H1 (cell line): ENCODE measurements around the gene FXR1. TPM values are rescaled to one million over a fixed set of nuclear protein-coding genes. Genes with fewer than 3 reads are reported as not detected.

Experiments
- CTCF ChIA-PET: fragments of 300-600 bp; sonication (Branson Sonifier 250); formaldehyde crosslinking; loops from one replicate; lab custom pipeline; 2021; ENCODE audit not compliant: partially characterized antibody; lab: Charles Lee
- POLR2A ChIA-PET: fragments of 300-600 bp; sonication (Branson Sonifier 250); formaldehyde crosslinking; loops from one replicate; lab custom pipeline; 2021; ENCODE audit warnings: inconsistent platforms; ENCODE audit not compliant: partially characterized antibody; lab: Charles Lee
- DNase-seq, 2 experiments: peaks; one replicate each; pipeline versions ENCODE4 v3.0.0 to v3.0.0-alpha.2; 2010 to 2022; ENCODE audit warnings: low spot score in 2 of 2, low read depth in 1 of 2, mixed read lengths in 1 of 2
- FAIRE-seq: peaks from 2 replicates; lab custom pipeline; 2011; peaks lifted over from hg19 to GRCh38; lab: Jason Lieb, UNC
- H2AFZ ChIP-seq: 2 replicates; pipeline ENCODE4 v1.8.1; 2012; ENCODE audit warnings: low read length, inconsistent platforms
- H2AK5ac ChIP-seq: 2 replicates; pipeline ENCODE4 v1.6.1; 2013; ENCODE audit warnings: low read depth, low read length
- H2BK120ac ChIP-seq: replicated peaks from 2 replicates; pipeline ENCODE3; 2013; ENCODE audit warnings: low read depth, low read length, inconsistent platforms
- H2BK12ac ChIP-seq: 2 replicates; pipeline ENCODE4 v1.6.1; 2013; ENCODE audit warnings: low read depth, low read length
- H2BK15ac ChIP-seq: 2 replicates; pipeline ENCODE4 v1.6.1; 2013; ENCODE audit warnings: low read length
- H2BK20ac ChIP-seq: 2 replicates; pipeline ENCODE4 v1.6.1; 2013; ENCODE audit warnings: low read length
- H2BK5ac ChIP-seq: 2 replicates; pipeline ENCODE4 v1.6.1; 2013; ENCODE audit warnings: low read depth, low read length
- H3K14ac ChIP-seq: 2 replicates; pipeline ENCODE4 v1.6.1; 2013; ENCODE audit warnings: inconsistent platforms; ENCODE audit not compliant: insufficient read length
- H3K18ac ChIP-seq: 2 replicates; pipeline ENCODE4 v1.6.1; 2013; ENCODE audit warnings: low read length; ENCODE audit errors: extremely low read depth
- H3K23ac ChIP-seq: 2 replicates; pipeline ENCODE4 v1.6.1; 2013; ENCODE audit warnings: inconsistent platforms; ENCODE audit not compliant: insufficient read length
- H3K23me2 ChIP-seq: 2 replicates; pipeline ENCODE4 v1.6.1; 2013; ENCODE audit warnings: low read depth, low read length
- H3K27ac ChIP-seq: 2 replicates; pipeline ENCODE4 v1.6.1; 2011; ENCODE audit warnings: low read depth, low read length, inconsistent platforms
- H3K27me3 ChIP-seq, 4 experiments: replicated peaks in 1 of 4; 1 replicate in 1 of 4; 2 replicates in 3 of 4; pipeline versions ENCODE4 v1.6.1 to v1.8.1; 2011 to 2013; ENCODE audit warnings: low read length in 3 of 4, mild to moderate bottlenecking in 3 of 4, inconsistent platforms in 2 of 4, mixed read lengths in 2 of 4, moderate library complexity in 1 of 4; ENCODE audit not compliant: control insufficient read depth in 3 of 4, insufficient read depth in 3 of 4; ENCODE audit errors: extremely low read depth in 1 of 4
- H3K36me3 ChIP-seq, 4 experiments: 2 replicates each; pipeline versions ENCODE4 v1.6.1 to v1.8.1; 2011 to 2013; ENCODE audit warnings: mild to moderate bottlenecking in 4 of 4, low read length in 3 of 4, moderate library complexity in 2 of 4, control low read depth in 1 of 4, inconsistent platforms in 1 of 4; ENCODE audit not compliant: insufficient read depth in 4 of 4, control insufficient read depth in 2 of 4
- H3K4ac ChIP-seq: replicated peaks from 2 replicates; pipeline ENCODE3; 2013; ENCODE audit warnings: low read length, low read depth, mixed read lengths, inconsistent platforms; ENCODE audit not compliant: insufficient read length
- H3K4me1 ChIP-seq, 4 experiments: replicated peaks in 1 of 4; 1 replicate in 1 of 4; 2 replicates in 3 of 4; pipeline versions ENCODE4 v1.6.1 to v1.8.1; 2011 to 2013; ENCODE audit warnings: low read length in 3 of 4, inconsistent platforms in 2 of 4, mixed read lengths in 1 of 4; ENCODE audit not compliant: insufficient read depth in 4 of 4, control insufficient read depth in 3 of 4
- H3K4me2 ChIP-seq, 2 experiments: 2 replicates each; pipeline versions ENCODE4 v1.6.1 to v1.8.1; 2011 to 2013; ENCODE audit warnings: low read depth in 2 of 2, low read length in 2 of 2, control low read depth in 1 of 2, inconsistent platforms in 1 of 2, mild to moderate bottlenecking in 1 of 2; ENCODE audit not compliant: insufficient read depth in 1 of 2
- H3K4me3 ChIP-seq, 4 experiments: fragments of 200-600, 300-600 bp in 1 of 4; sonication (generic), shearing (Covaris generic), sonication (Bioruptor Twin) in 1 of 4; 2 replicates each; pipeline versions ENCODE4 v1.5.1 to v1.8.1; 2011 to 2016; ENCODE audit warnings: low read length in 4 of 4, low read depth in 3 of 4, control low read depth in 2 of 4, inconsistent platforms in 2 of 4, mild to moderate bottlenecking in 2 of 4, mixed read lengths in 1 of 4, moderate library complexity in 1 of 4; ENCODE audit not compliant: insufficient read depth in 2 of 4; ENCODE audit errors: extremely low read depth in 1 of 4
- H3K56ac ChIP-seq: replicated peaks from 2 replicates; pipeline ENCODE3; 2013; ENCODE audit warnings: low read depth, mild to moderate bottlenecking, mixed read lengths, low read length, inconsistent platforms; ENCODE audit not compliant: insufficient read length
- H3K79me1 ChIP-seq: 2 replicates; pipeline ENCODE4 v1.6.1; 2013; ENCODE audit warnings: low read depth, low read length, control low read depth
- H3K79me2 ChIP-seq, 2 experiments: 2 replicates each; pipeline versions ENCODE4 v1.6.1 to v1.8.1; 2012 to 2013; ENCODE audit warnings: low read length in 2 of 2, mild to moderate bottlenecking in 2 of 2, inconsistent platforms in 1 of 2; ENCODE audit not compliant: insufficient read depth in 2 of 2, control insufficient read depth in 1 of 2
- H3K9ac ChIP-seq, 4 experiments: replicated peaks in 1 of 4; 1 replicate in 1 of 4; 2 replicates in 3 of 4; pipeline versions ENCODE4 v1.6.1 to v1.8.1; 2011 to 2013; ENCODE audit warnings: low read depth in 3 of 4, low read length in 3 of 4, control low read depth in 2 of 4, mild to moderate bottlenecking in 2 of 4, moderate library complexity in 2 of 4, inconsistent platforms in 1 of 4; ENCODE audit errors: extremely low read depth in 1 of 4
- H3K9me3 ChIP-seq, 2 experiments: 2 replicates each; pipeline versions ENCODE4 v1.6.1 to v1.8.1; 2012 to 2013; ENCODE audit warnings: mild to moderate bottlenecking in 2 of 2, moderate library complexity in 2 of 2, control low read depth in 1 of 2, inconsistent platforms in 1 of 2, low read depth in 1 of 2, low read length in 1 of 2, mixed read lengths in 1 of 2; ENCODE audit not compliant: insufficient read depth in 2 of 2
- H4K20me1 ChIP-seq, 2 experiments: replicated peaks in 1 of 2; 2 replicates each; pipeline versions ENCODE3 to v1.8.1; 2011 to 2013; ENCODE audit warnings: inconsistent platforms in 2 of 2, low read length in 2 of 2, mild to moderate bottlenecking in 1 of 2; ENCODE audit not compliant: insufficient read depth in 2 of 2, control insufficient read depth in 1 of 2
- H4K5ac ChIP-seq: 2 replicates; pipeline ENCODE4 v1.6.1; 2013; ENCODE audit warnings: low read length, low read depth, mixed read lengths, inconsistent platforms; ENCODE audit not compliant: insufficient read length
- H4K8ac ChIP-seq: 2 replicates; pipeline ENCODE4 v1.8.0; 2013; ENCODE audit warnings: mild to moderate bottlenecking, moderate library complexity, low read length, inconsistent platforms; ENCODE audit not compliant: insufficient read depth; ENCODE audit errors: extremely low read depth
- H4K91ac ChIP-seq: replicated peaks from 2 replicates; pipeline ENCODE3; 2013; ENCODE audit warnings: low read length, mixed read lengths, inconsistent platforms; ENCODE audit not compliant: insufficient read length
- ASH2L ChIP-seq: fragments of 200-600, 300-600 bp; sonication (generic); IDR thresholded peaks from one replicate; pipeline ENCODE4 v1.7.1; 2017; ENCODE audit warnings: low read length
- CBX5 ChIP-seq: fragments of 300-800, 300-1000 bp; sonication (generic); IDR thresholded peaks from 2 replicates; pipeline ENCODE4 v1.7.1; 2016; ENCODE audit warnings: antibody characterized with exemption, low read length, low read depth
- CREB1 ChIP-seq: IDR thresholded peaks from 2 replicates; pipeline ENCODE4 v1.6.1; 2012; ENCODE audit warnings: inconsistent platforms
- GTF2F1 ChIP-seq: IDR thresholded peaks from 2 replicates; pipeline ENCODE4 v1.6.1; 2012; ENCODE audit warnings: low read depth, low read length, improper control_type of control experiment, borderline replicate concordance
- JUN ChIP-seq: IDR thresholded peaks from 2 replicates; pipeline ENCODE4 v1.6.1; 2011; ENCODE audit warnings: low read depth, mild to moderate bottlenecking, improper control_type of control experiment, low read length
- PHF8 ChIP-seq: fragments of 200-600 bp; sonication (generic); conservative IDR thresholded peaks from 2 replicates; pipeline ENCODE4 v1.7.1; 2012; ENCODE audit warnings: low read depth, mild to moderate bottlenecking, inconsistent platforms, low read length, moderate library complexity
- RXRA ChIP-seq: IDR thresholded peaks from 2 replicates; pipeline ENCODE4 v1.6.1; 2011; ENCODE audit warnings: low read depth, mild to moderate bottlenecking, low read length, moderate library complexity; ENCODE audit not compliant: insufficient read depth
- SIX5 ChIP-seq: IDR thresholded peaks from 2 replicates; pipeline ENCODE4 v1.6.1; 2011; ENCODE audit warnings: mild to moderate bottlenecking, low read depth, low read length
- SP1 ChIP-seq: IDR thresholded peaks from 2 replicates; pipeline ENCODE4 v1.6.1; 2011; ENCODE audit warnings: low read depth, low read length
- SP2 ChIP-seq: IDR thresholded peaks from 2 replicates; pipeline ENCODE4 v1.6.1; 2012; ENCODE audit warnings: mild to moderate bottlenecking, low read length, inconsistent platforms
- whole genome bisulfite sequencing, 2 experiments: shearing (Covaris generic) in 1 of 2; methylation state at CpG; one replicate each; pipeline versions ENCODE4 v1.1.6 to v1.1.7; 2013 to 2015; ENCODE audit warnings: low lambda C conversion rate in 2 of 2, mixed read lengths in 2 of 2, inconsistent platforms in 1 of 2, low coverage in 1 of 2, missing lambda C conversion rate in 1 of 2; ENCODE audit not compliant: insufficient replicate concordance in 2 of 2, insufficient coverage in 1 of 2, insufficient read length in 1 of 2; ENCODE audit errors: extremely low coverage in 1 of 2, missing lambda C conversion rate in 1 of 2; 5-methylcytosine and 5-hydroxymethylcytosine counted together
- polyA plus RNA-seq, 7 experiments: library from polyadenylated mRNA; depleted of rRNA in 3 of 7; stranded (reverse) in 5 of 7; unstranded in 2 of 7; fragments of >200 nt in 5 of 7; fragments of 200-250 nt in 2 of 7; gene quantifications; 1 replicate in 5 of 7; 2 replicates in 1 of 7; 4 replicates in 1 of 7; pipeline versions ENCODE4 v1.2.1 to v1.2.3, GENCODE V29; 2011 to 2013; ENCODE audit warnings: missing spikeins in 2 of 7, mixed read lengths in 2 of 7
- total RNA-seq: library from RNA; stranded (reverse); fragmentation: NEBNext Ultra II Directional; extraction: Animal tissue kit (Norgen Biotek cat#: 25700); gene quantifications from 2 replicates; pipeline ENCODE4 v1.2.1, GENCODE V29; 2021
- TF ChIP-seq, protein P1 (sequence below), 3 experiments: IDR thresholded peaks; 1 replicate in 2 of 3; 2 replicates in 1 of 3; pipeline versions ENCODE4 v1.5.1 to v1.6.1; 2011; ENCODE audit warnings: low read length in 3 of 3, mild to moderate bottlenecking in 3 of 3, inconsistent platforms in 2 of 3, low read depth in 1 of 3, moderate library complexity in 1 of 3; ENCODE audit not compliant: insufficient read depth in 1 of 3; ENCODE audit errors: control extremely low read depth in 1 of 3

Gene FXR1
- total and polyA plus RNA-seq, 2 of the 8 experiments (the other 6 are each of a cell fraction or from before 2014, with no cell fraction given) = 108 to 283 TPM

DNA sequence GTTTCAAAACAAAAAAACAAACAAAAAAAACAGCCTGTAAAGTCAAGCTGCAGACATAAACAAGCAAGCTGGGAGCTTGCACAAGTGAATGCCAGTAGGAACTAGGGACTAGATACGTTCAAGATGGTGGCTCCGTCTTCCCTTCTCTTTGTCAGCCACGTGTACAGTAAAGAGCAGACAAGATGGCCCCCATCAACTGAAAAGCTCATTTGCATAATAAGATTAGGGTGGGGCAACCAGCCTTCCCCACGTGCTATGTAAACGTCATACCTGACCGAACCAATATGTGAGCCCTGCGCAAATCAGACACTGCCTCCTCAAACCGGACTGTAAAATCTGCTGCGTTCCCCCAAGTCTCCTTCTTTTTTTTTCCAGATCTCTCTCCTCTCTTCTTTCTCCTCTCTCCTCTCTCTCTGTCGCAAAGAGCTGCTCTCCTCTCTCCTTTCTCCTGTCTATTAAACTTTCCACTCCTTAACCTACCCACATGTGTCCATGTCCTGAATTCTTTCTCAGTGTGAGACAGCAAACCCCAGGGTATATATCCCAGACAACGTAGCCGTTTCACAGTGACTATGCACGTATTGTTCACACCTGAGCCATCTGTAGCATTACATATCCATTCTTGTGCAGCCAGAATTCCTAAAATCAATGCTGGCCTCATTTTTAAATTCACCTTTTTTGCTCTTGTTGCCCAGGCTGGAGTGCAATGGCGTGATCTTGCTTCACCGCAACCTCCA is 31.2 kb upstream of the FXR1 start:
- no peak overlapping the region for H2BK120ac ChIP-seq
- ChIA-PET CTCF (interaction anchor here (0.7 kb wide), 1 partner anchor 1680 kb away, joined by 3 read pairs; no protein-coding TSS in a partner anchor), POLR2A (no interaction called here)
- H3K9me3 ChIP-seq = no peaks in the 10 kb centered on the region
- H2AFZ ChIP-seq = peak overlapping the region; percentile 78; the same call in 1 of the 2 replicates
- H3K4me3 ChIP-seq = no peak overlapping the region
- no peak overlapping the region for H4K5ac ChIP-seq
- H3K27ac ChIP-seq = no peak overlapping the region
- H3K36me3 ChIP-seq = no peaks in the 10 kb centered on the region
- H2BK5ac ChIP-seq = no peak overlapping the region
- H3K79me1 ChIP-seq = no peaks in the 10 kb centered on the region
- H4K20me1 ChIP-seq = no peaks in the 10 kb centered on the region
- no peak overlapping the region for H2BK12ac ChIP-seq
- H4K91ac ChIP-seq = no peak overlapping the region
- H3K14ac ChIP-seq = no peak overlapping the region
- H3K4ac ChIP-seq = no peak overlapping the region
- H3K23ac ChIP-seq = no peak overlapping the region
- no peaks in the 10 kb centered on the region for H3K4me1 ChIP-seq
- no peak for TF ChIP-seq SP1
- no peak for TF ChIP-seq JUN
- TF ChIP-seq CREB1 = no peak
- no peak for TF ChIP-seq ASH2L
- TF ChIP-seq SP2 = no peak
- TF ChIP-seq GTF2F1 = no peak
- no peak for TF ChIP-seq SIX5
- no peak for TF ChIP-seq PHF8
- TF ChIP-seq CBX5 = no peak
- TF ChIP-seq, protein P1, sequence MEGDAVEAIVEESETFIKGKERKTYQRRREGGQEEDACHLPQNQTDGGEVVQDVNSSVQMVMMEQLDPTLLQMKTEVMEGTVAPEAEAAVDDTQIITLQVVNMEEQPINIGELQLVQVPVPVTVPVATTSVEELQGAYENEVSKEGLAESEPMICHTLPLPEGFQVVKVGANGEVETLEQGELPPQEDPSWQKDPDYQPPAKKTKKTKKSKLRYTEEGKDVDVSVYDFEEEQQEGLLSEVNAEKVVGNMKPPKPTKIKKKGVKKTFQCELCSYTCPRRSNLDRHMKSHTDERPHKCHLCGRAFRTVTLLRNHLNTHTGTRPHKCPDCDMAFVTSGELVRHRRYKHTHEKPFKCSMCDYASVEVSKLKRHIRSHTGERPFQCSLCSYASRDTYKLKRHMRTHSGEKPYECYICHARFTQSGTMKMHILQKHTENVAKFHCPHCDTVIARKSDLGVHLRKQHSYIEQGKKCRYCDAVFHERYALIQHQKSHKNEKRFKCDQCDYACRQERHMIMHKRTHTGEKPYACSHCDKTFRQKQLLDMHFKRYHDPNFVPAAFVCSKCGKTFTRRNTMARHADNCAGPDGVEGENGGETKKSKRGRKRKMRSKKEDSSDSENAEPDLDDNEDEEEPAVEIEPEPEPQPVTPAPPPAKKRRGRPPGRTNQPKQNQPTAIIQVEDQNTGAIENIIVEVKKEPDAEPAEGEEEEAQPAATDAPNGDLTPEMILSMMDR (IDR thresholded peaks at IDR 0.05; ENCODE audit: control extremely low read depth in 1 of 3, insufficient read depth in 1 of 3, low read depth in 1 of 3, low read length in 3 of 3) = no peak
- no peak for TF ChIP-seq RXRA
- TF ChIP-seq, all 59 proteins: peak for 0
- H2BK15ac ChIP-seq = no peak overlapping the region
- WGBS, 2 experiments = 94% methylated on average over 15 of the region's 15 CpGs; no CpG with 5 or more reads in 1 of the 2 experiments
- no peak overlapping the region for H2AK5ac ChIP-seq
- H3K23me2 ChIP-seq = no peaks in the 10 kb centered on the region
- no peak overlapping the region for H3K18ac ChIP-seq
- no peak overlapping the region for H4K8ac ChIP-seq
- no peaks in the 10 kb centered on the region for H3K27me3 ChIP-seq
- FAIRE-seq = no peak
- DNase-seq = no peak
- H2BK20ac ChIP-seq = no peak overlapping the region
- H3K56ac ChIP-seq = no peak overlapping the region
- H3K9ac ChIP-seq = no peak overlapping the region
- no peaks in the 10 kb centered on the region for H3K79me2 ChIP-seq
- no peak overlapping the region for H3K4me2 ChIP-seq
